Measurements from ENCODE around the gene SEMA5B. TPM values are rescaled to one million over a fixed set of nuclear protein-coding genes. Genes with fewer than 3 reads are reported as not detected.

The SEMA5B gene
- total RNA-seq, 1 experiment from 2014 or later = 9.4 TPM

- peaks cover 17% of the 10 kb centered on the region; the same call in 1 of the 2 replicates for H3K79me2 ChIP-seq (ENCODE audit: insufficient read depth, low read length)
These were observed 40.4 kb upstream of the SEMA5B start for GRCh38 chr3:123067689-123068600.

More at GRCh38 chr3:123067689-123068600, 40.4 kb upstream of the SEMA5B start:
- Histone ChIP-seq H2AK5ac (ENCODE audit: insufficient read length, low read length) (no peak overlapping the region), H4K8ac (replicated peaks; ENCODE audit: insufficient read length, low read depth, low read length) (no peak overlapping the region), H3K27ac (ENCODE audit: insufficient read length, low read depth, low read length) (no peak overlapping the region), H3K79me1 (ENCODE audit: insufficient read depth, low read depth, low read length, poor library complexity, severe bottlenecking) (peaks cover 7% of the 10 kb centered on the region), H3T11ph (ENCODE audit: low read length) (no peak overlapping the region), H3K23ac (ENCODE audit: insufficient read length, low read depth, low read length) (no peak overlapping the region), H3K14ac (ENCODE audit: insufficient read depth, low read length) (no peak overlapping the region; the same call in 1 of the 2 replicates), H4K91ac (ENCODE audit: insufficient read length, low read depth, low read length) (no peak overlapping the region), H3K9ac (ENCODE audit: extremely low read depth, insufficient read length, low read length) (no peak overlapping the region), H2BK12ac (ENCODE audit: insufficient read length, low read depth, low read length) (no peak overlapping the region), H2BK120ac (ENCODE audit: low read depth, low read length, poor library complexity, severe bottlenecking) (no peak overlapping the region), H2AFZ (ENCODE audit: low read length) (no peak overlapping the region), H3K4me1 (ENCODE audit: insufficient read depth, low read length) (peaks cover 7% of the 10 kb centered on the region; the same call in 1 of the 2 replicates), H3K4me2 (ENCODE audit: insufficient read depth, insufficient read length, low read length) (peak overlapping the region; percentile 80), H3K18ac (ENCODE audit: insufficient read length, low read depth, low read length) (no peak overlapping the region), H3K27me3 (ENCODE audit: insufficient read depth, low read length) (no peaks in the 10 kb centered on the region; the same call in 1 of the 2 replicates), H4K5ac (ENCODE audit: insufficient read length, low read depth, low read length) (no peak overlapping the region), H3K4ac (ENCODE audit: low read depth, low read length) (no peak overlapping the region), H2BK20ac (ENCODE audit: low read depth, low read length, poor library complexity, severe bottlenecking) (no peak overlapping the region), H4K20me1 (ENCODE audit: control insufficient read depth, insufficient read depth, insufficient read length) (no peaks in the 10 kb centered on the region), H3K56ac (ENCODE audit: insufficient read length, low read depth, low read length) (no peak overlapping the region), H3K9me3 (ENCODE audit: control insufficient read depth, low read depth, low read length) (no peaks in the 10 kb centered on the region), H3K23me2 (ENCODE audit: insufficient read length, low read depth, low read length, poor library complexity, severe bottlenecking) (peaks cover 18% of the 10 kb centered on the region), H2BK5ac (ENCODE audit: insufficient read length, low read length) (no peak overlapping the region), H2BK15ac (ENCODE audit: low read depth, low read length) (no peak overlapping the region)
- no peaks in the 10 kb centered on the region; a peak in 1 of 7 replicates for H3K36me3 Mint-ChIP-seq (ENCODE audit: insufficient read depth in 1 of 3, low read depth in 3 of 3)
- WGBS (ENCODE audit: extremely low coverage, insufficient read length, low lambda C conversion rate) = no CpG with 5 or more reads among the region's 24 CpGs
- TF ChIP-seq CTCF (conservative IDR thresholded peaks at IDR 0.05) = no peak
- peak; percentile 76 for DNase-seq
- H3K4me1 Mint-ChIP-seq = peaks cover 37 to 49% of the 10 kb centered on the region in 2 experiments
- H3K4me3 Mint-ChIP-seq = peak overlapping the region; percentile 71 to 91
- H3K9me3 Mint-ChIP-seq = peaks cover 6 to 9% of the 10 kb centered on the region in 2 experiments; a peak in 3 of 5 replicates
- peaks cover 35% of the 10 kb centered on the region for H3K27me3 Mint-ChIP-seq (ENCODE audit: low read depth)
- peak overlapping the region in 1 of 3 experiments; percentile 86; a peak in 1 of 7 replicates for H3K27ac Mint-ChIP-seq

Data from H9 (cell line).